Endothelial cell of umbilical vein (primary cell): ENCODE data around the gene DNAAF5. TPM values are rescaled to one million over a fixed set of nuclear protein-coding genes. Genes with fewer than 3 reads are reported as not detected.

Experiments used
- BruUV-seq: library from RNA; stranded (reverse); fragments of 400-500 nt; replicated peaks from 2 replicates; lab custom pipeline; 2021; lab: Mats Ljungman, UMichigan
- CTCF ChIA-PET: fragments of 300-600, 350-600 bp; sonication (Branson Sonifier 250); formaldehyde crosslinking; loops from one replicate; lab custom pipeline; 2021; ENCODE audit warnings: antibody characterized with exemption, inconsistent platforms; lab: Charles Lee
- POLR2A ChIA-PET: fragments of 300-600, 350-600 bp; sonication (Branson Sonifier 250); formaldehyde crosslinking; loops from one replicate; lab custom pipeline; 2021; ENCODE audit warnings: antibody characterized with exemption, inconsistent platforms; lab: Charles Lee
- DNase-seq: peaks from one replicate; pipeline ENCODE4 v3.0.0-alpha.2; 2011; ENCODE audit warnings: low read depth, low spot score
- FAIRE-seq: peaks from 2 replicates; lab custom pipeline; 2011; peaks lifted over from hg19 to GRCh38; lab: Jason Lieb, UNC
- H2AFZ ChIP-seq: 2 replicates; pipeline ENCODE4 v1.6.0; 2012; ENCODE audit warnings: low read depth, low read length, control low read depth, inconsistent platforms
- H3K27ac ChIP-seq: 2 replicates; pipeline ENCODE4 v1.5.1; 2011; ENCODE audit warnings: low read depth, mild to moderate bottlenecking, control low read depth, low read length, moderate library complexity; ENCODE audit not compliant: insufficient read depth
- H3K27me3 ChIP-seq, 2 experiments: 2 replicates each; pipeline versions ENCODE4 v1.6.0 to v1.6.1; 2011; ENCODE audit warnings: low read length in 2 of 2, mixed read lengths in 1 of 2; ENCODE audit not compliant: control insufficient read depth in 2 of 2, insufficient read depth in 2 of 2
- H3K36me3 ChIP-seq, 2 experiments: 2 replicates in 1 of 2; 3 replicates in 1 of 2; pipeline ENCODE4 v1.5.1; 2011; ENCODE audit warnings: low read length in 2 of 2, mild to moderate bottlenecking in 1 of 2, moderate library complexity in 1 of 2; ENCODE audit not compliant: control insufficient read depth in 2 of 2, insufficient read depth in 2 of 2; ENCODE audit errors: extremely low read depth in 1 of 2
- H3K4me1 ChIP-seq: 3 replicates; pipeline ENCODE4 v1.5.1; 2011; ENCODE audit warnings: mild to moderate bottlenecking, low read length; ENCODE audit not compliant: control insufficient read depth, insufficient read depth; ENCODE audit errors: extremely low read depth
- H3K4me2 ChIP-seq: 2 replicates; pipeline ENCODE4 v1.6.1; 2011; ENCODE audit warnings: low read length, control low read depth, mixed read lengths; ENCODE audit not compliant: insufficient read depth
- H3K4me3 ChIP-seq, 3 experiments: fragments of 200-600 bp in 1 of 3; sonication (generic), shearing (Covaris generic) in 1 of 3; replicated peaks in 1 of 3; 2 replicates each; pipeline ENCODE4 v1.5.1; 2011 to 2016; ENCODE audit warnings: control low read depth in 3 of 3, low read length in 3 of 3, mild to moderate bottlenecking in 2 of 3, inconsistent platforms in 1 of 3, low read depth in 1 of 3, moderate library complexity in 1 of 3; ENCODE audit not compliant: insufficient read depth in 1 of 3
- H3K79me2 ChIP-seq: 2 replicates; pipeline ENCODE4 v1.6.0; 2012; ENCODE audit warnings: low read length, inconsistent platforms; ENCODE audit not compliant: control insufficient read depth, insufficient read depth
- H3K9ac ChIP-seq: replicated peaks from 2 replicates; pipeline ENCODE3; 2011; ENCODE audit warnings: low read length, control low read depth; ENCODE audit not compliant: insufficient read depth; ENCODE audit errors: extremely low read depth
- H3K9me1 ChIP-seq: replicated peaks from 3 replicates; pipeline ENCODE4 v1.6.0; 2011; ENCODE audit warnings: mild to moderate bottlenecking, low read length; ENCODE audit not compliant: control insufficient read depth, insufficient read depth; ENCODE audit errors: extremely low read depth
- H3K9me3 ChIP-seq: replicated peaks from 2 replicates; pipeline ENCODE4 v1.5.1; 2012; ENCODE audit warnings: low read length, inconsistent platforms; ENCODE audit not compliant: control insufficient read depth, insufficient read depth
- H4K20me1 ChIP-seq: replicated peaks from 2 replicates; pipeline ENCODE3; 2011; ENCODE audit warnings: mild to moderate bottlenecking, low read length; ENCODE audit not compliant: control insufficient read depth, insufficient read depth; ENCODE audit errors: extremely low read depth
- EZH2 ChIP-seq: IDR thresholded peaks from 2 replicates; pipeline ENCODE4 v1.6.1; 2012; ENCODE audit warnings: borderline replicate concordance, low read depth, mild to moderate bottlenecking, moderate library complexity, low read length, inconsistent platforms; ENCODE audit not compliant: severe bottlenecking
- FOS ChIP-seq: IDR thresholded peaks from 2 replicates; pipeline ENCODE4 v1.6.1; 2011; ENCODE audit warnings: mild to moderate bottlenecking, low read length, moderate library complexity, borderline replicate concordance; ENCODE audit not compliant: insufficient read depth
- JUN ChIP-seq: IDR thresholded peaks from 2 replicates; pipeline ENCODE4 v1.6.1; 2011; ENCODE audit warnings: borderline replicate concordance, low read depth; ENCODE audit not compliant: insufficient read length, insufficient read depth
- POLR2AphosphoS5 ChIP-seq: IDR thresholded peaks from 2 replicates; pipeline ENCODE4 v1.6.1; 2012; ENCODE audit warnings: low read depth, mild to moderate bottlenecking, control low read depth, low read length, moderate library complexity; ENCODE audit not compliant: insufficient read depth
- dilution Hi-C: fragments of 300-500 bp; cut with MboI; formaldehyde crosslinking; loops from one replicate; pipeline ENCODE4 v1.15.0; 2019; ENCODE audit warnings: low sequenced_read_pairs; ENCODE audit not compliant: extremely low pct_ligation_motif_present
- intact Hi-C: fragments of 100-400 bp; cut with micrococcal nuclease; formaldehyde crosslinking; loops from one replicate; pipeline ENCODE4 v1.10.0; 2022
- polyA plus RNA-seq, 4 experiments: library from polyadenylated mRNA; depleted of rRNA in 3 of 4; stranded (reverse) in 3 of 4; unstranded in 1 of 4; fragments of >200 nt; gene quantifications; 2 replicates each; pipeline versions ENCODE4 v1.2.1 to v1.2.3, GENCODE V29; 2011 to 2012; ENCODE audit warnings: missing spikeins in 1 of 4
- total RNA-seq: library from RNA; stranded (reverse); gene quantifications from 2 replicates; pipeline ENCODE4 v1.2.3, GENCODE V29; 2021
- TF ChIP-seq, protein P1 (sequence below): IDR thresholded peaks from 2 replicates; pipeline ENCODE4 v1.6.1; 2011; ENCODE audit not compliant: insufficient read depth, insufficient read length

DNAAF5 gene
- total and polyA plus RNA-seq, 2 donors (not counting 3 experiments of a cell fraction or from before 2014, with no cell fraction given) = 49.3 to 65.5 TPM

GRCh38 chr7:698515-699475 lies 27.7 kb upstream of the DNAAF5 start:
- DNase-seq (peak; percentile 53), FAIRE-seq (peak; percentile 73)
- H3K4me2 ChIP-seq = no peak overlapping the region
- no peaks in the 10 kb centered on the region for H3K9me1 ChIP-seq
- H3K9me3 ChIP-seq = no peaks in the 10 kb centered on the region
- H3K9ac ChIP-seq = no peak overlapping the region
- intact Hi-C loops = no loop called here
- CTCF ChIA-PET = interaction anchor here (1.0 to 1.6 kb wide), 2 partner anchors 13 to 365 kb away, joined by 3 to 4 read pairs; no protein-coding TSS in a partner anchor
- no peaks in the 10 kb centered on the region for H3K79me2 ChIP-seq
- H3K4me3 ChIP-seq = no peak overlapping the region
- H3K27ac ChIP-seq = no peak overlapping the region
- no peaks in the 10 kb centered on the region for H3K27me3 ChIP-seq
- BruUV-seq = no TSS peak
- POLR2A ChIA-PET = no interaction called here
- dilution Hi-C loops = no loop called here
- peaks cover 13% of the 10 kb centered on the region for H3K4me1 ChIP-seq
- TF ChIP-seq, protein P1, sequence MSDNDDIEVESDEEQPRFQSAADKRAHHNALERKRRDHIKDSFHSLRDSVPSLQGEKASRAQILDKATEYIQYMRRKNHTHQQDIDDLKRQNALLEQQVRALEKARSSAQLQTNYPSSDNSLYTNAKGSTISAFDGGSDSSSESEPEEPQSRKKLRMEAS = no peak
- no peak for TF ChIP-seq FOS
- peak; percentile 44 for TF ChIP-seq POLR2AphosphoS5
- TF ChIP-seq JUN = no peak
- TF ChIP-seq EZH2 = no peak
- no peaks in the 10 kb centered on the region for H3K36me3 ChIP-seq
- H2AFZ ChIP-seq = peak overlapping the region; percentile 3
- no peaks in the 10 kb centered on the region for H4K20me1 ChIP-seq
